Adrenal gland (tissue), 12 donors: ENCODE data around the gene SAMMSON. TPM values are rescaled to one million over a fixed set of nuclear protein-coding genes. Genes with fewer than 3 reads are reported as not detected.

ENCODE experiments used
- DNase-seq, 7 donors: peaks; one replicate each; pipeline ENCODE4 v3.0.0-alpha.2; 2019 to 2020
- H3K27ac ChIP-seq, 5 donors: fragments of 200-600 bp; sonication (generic) in 4 of 5; 1 replicate in 3 of 5; 2 replicates in 2 of 5; pipeline versions ENCODE4 v1.5.1 to v1.8.0; 2016 to 2020; ENCODE audit warnings: mild to moderate bottlenecking in 1 of 5
- H3K27me3 ChIP-seq: fragments of 200-600 bp; 2 replicates; pipeline ENCODE4 v1.8.0; 2021
- H3K36me3 ChIP-seq, 2 donors: fragments of 200-600 bp; replicated peaks in 1 of 2; 1 replicate in 1 of 2; 2 replicates in 1 of 2; pipeline versions ENCODE4 v1.5.1 to v1.8.0; 2018 to 2022
- H3K4me1 ChIP-seq, 2 donors: fragments of 200-600 bp; replicated peaks in 1 of 2; 1 replicate in 1 of 2; 2 replicates in 1 of 2; pipeline versions ENCODE4 v1.5.1 to v1.8.0; 2018 to 2021
- H3K4me3 ChIP-seq, 4 donors: fragments of 200-600 bp; sonication (generic) in 3 of 4; one replicate each; pipeline ENCODE4 v1.5.1; 2016 to 2018
- H3K9me3 ChIP-seq, 3 donors: fragments of 200-600 bp; sonication (generic) in 1 of 3; replicated peaks in 1 of 3; 1 replicate in 2 of 3; 2 replicates in 1 of 3; pipeline versions ENCODE4 v1.5.1 to v1.8.0; 2016 to 2021
- CTCF ChIP-seq, 6 experiments: fragments of 450-650 bp in 4 of 6; fragments of 200-600 bp in 2 of 6; sonication (generic) in 1 of 6; IDR thresholded peaks; 1 replicate in 5 of 6; 2 replicates in 1 of 6; pipeline versions ENCODE4 v1.5.1 to v1.8.0; 2016 to 2021; ENCODE audit warnings: antibody characterized with exemption in 6 of 6, mild to moderate bottlenecking in 2 of 6, moderate library complexity in 1 of 6
- POLR2A ChIP-seq, 2 donors: fragments of 450-650 bp; IDR thresholded peaks; one replicate each; pipeline ENCODE4 v1.6.1; 2017; ENCODE audit warnings: antibody characterized with exemption in 2 of 2, mild to moderate bottlenecking in 2 of 2, moderate library complexity in 1 of 2
- WGBS, 4 donors: extraction: QIAGEN DNeasy Blood & Tissue Kit in 2 of 4; methylation state at CpG; one replicate each; pipeline versions ENCODE4 v1.1.5 to v1.1.7; 2013 to 2017; 5-methylcytosine and 5-hydroxymethylcytosine counted together
- intact Hi-C, 2 donors: fragments of 100-400 bp; cut with DNase I; formaldehyde crosslinking; loops; one replicate each; pipeline versions ENCODE4 v1.14.1 to v1.15.0; 2022 to 2023
- polyA plus RNA-seq, 3 donors: library from polyadenylated mRNA; stranded (reverse); fragments of 200-250 nt in 2 of 3; fragments of 350-450 nt in 1 of 3; fragmentation: Illumina TruSeq in 1 of 3; extraction: RNeasy Lipid Tissue Mini Kit (QIAGEN cat#74804) in 1 of 3; gene quantifications; one replicate each; pipeline ENCODE4 v1.2.3, GENCODE V29; 2013 to 2014
- total RNA-seq, 9 donors: library from RNA; depleted of rRNA in 4 of 9; stranded (reverse); fragments of >200 nt in 4 of 9; fragments of 120-200 nt in 1 of 9; fragmentation: NEBNext Ultra II Directional in 1 of 9; extraction: Animal tissue kit (Norgen Biotek cat#: 25700) in 1 of 9; gene quantifications; one replicate each; pipeline versions ENCODE4 v1.1.0 to v1.2.4, GENCODE V29; 2013 to 2023
- donor health status: healthy with polysubstance abuse.
- donor health status: Bipolar disorder and iron deficiency.
- donor health status: DM: yes; HTN: yes; CAD: no.
- donor health status: DM: no; HTN: no; CAD: no.
- donor health status: DM: no; HTN: no; CAD: no.
- donor health status: DM: yes; HTN: yes; CAD: no.

SAMMSON gene
- total and polyA plus RNA-seq, 12 donors, result not detected

GRCh38 chr3:69998759-69999139, 784 bp upstream of the SAMMSON start:
- DNase-seq, result no peak
- intact Hi-C loops, result no loop called here
- H3K9me3 ChIP-seq, result no peaks in the 10 kb centered on the region
- no peaks in the 10 kb centered on the region for H3K36me3 ChIP-seq
- H3K4me3 ChIP-seq, result no peak overlapping the region
- no peak for TF ChIP-seq POLR2A (IDR thresholded peaks at IDR 0.05)
- TF ChIP-seq CTCF (IDR thresholded peaks at IDR 0.05), result no peak
- no peaks in the 10 kb centered on the region for H3K27me3 ChIP-seq
- 38 to 46% (median 41%) methylated on average over 3 of the region's 3 CpGs for WGBS, 4 donors
- H3K4me1 ChIP-seq, result peaks cover 0 to 7% of the 10 kb centered on the region in 2 donors
- H3K27ac ChIP-seq, result peak overlapping the region in 2 of 5 donors; percentile 25 to 45

- H3K4me3 ChIP-seq, result no peak overlapping the region
- no peak for DNase-seq
- no peaks in the 10 kb centered on the region for H3K36me3 ChIP-seq
- TF ChIP-seq POLR2A (IDR thresholded peaks at IDR 0.05) (no peak), CTCF (IDR thresholded peaks at IDR 0.05) (no peak)
- H3K27ac ChIP-seq, result peak overlapping the region in 1 of 5 donors; percentile 55
- no peaks in the 10 kb centered on the region for H3K27me3 ChIP-seq
- H3K4me1 ChIP-seq, result peaks cover 0 to 7% of the 10 kb centered on the region in 2 donors
- intact Hi-C loops, result no loop called here
- 72 to 83% (median 79%) methylated on average over 14 to 15 of the region's 15 CpGs for WGBS, 4 donors
- no peaks in the 10 kb centered on the region for H3K9me3 ChIP-seq
Measured at GRCh38 chr3:70000028-70000410, 486 bp downstream of the SAMMSON start.

GRCh38 chr3:70000563-70001081, 1.1 kb downstream of the SAMMSON start:
- TF ChIP-seq CTCF (IDR thresholded peaks at IDR 0.05) (no peak), POLR2A (IDR thresholded peaks at IDR 0.05) (no peak)
- intact Hi-C loops, result no loop called here
- no peak for DNase-seq
- H3K9me3 ChIP-seq, result no peaks in the 10 kb centered on the region
- no peaks in the 10 kb centered on the region for H3K36me3 ChIP-seq
- H3K4me1 ChIP-seq, result peaks cover 0 to 7% of the 10 kb centered on the region in 2 donors
- H3K27me3 ChIP-seq, result no peaks in the 10 kb centered on the region
- no peak overlapping the region for H3K27ac ChIP-seq
- no peak overlapping the region for H3K4me3 ChIP-seq
- WGBS, 4 donors, result 45 to 57% (median 51%) methylated on average over 4 of the region's 4 CpGs

- no peak for DNase-seq
- intact Hi-C loops, result no loop called here
- TF ChIP-seq CTCF (IDR thresholded peaks at IDR 0.05), result no peak
- H3K36me3 ChIP-seq, result no peaks in the 10 kb centered on the region
- H3K27me3 ChIP-seq, result no peaks in the 10 kb centered on the region
- no peaks in the 10 kb centered on the region for H3K9me3 ChIP-seq
- no peak overlapping the region for H3K4me3 ChIP-seq
- H3K27ac ChIP-seq, result no peak overlapping the region
- peaks cover 0 to 4% of the 10 kb centered on the region in 2 donors for H3K4me1 ChIP-seq
Measured at GRCh38 chr3:70003119-70003518, 3.6 kb downstream of the SAMMSON start.
